ENCODE measurements around the gene ARMC9. TPM values are rescaled to one million over a fixed set of nuclear protein-coding genes. Genes with fewer than 3 reads are reported as not detected.

ARMC9 gene
- total RNA-seq, 2 donors from 2014 or later = 41.7 to 51.5 TPM

- Histone ChIP-seq H3K27ac (ENCODE audit: low read depth, low read length) (no peak overlapping the region), H3K27me3 (ENCODE audit: control insufficient read depth, insufficient read depth, low read length, poor library complexity, severe bottlenecking) (peaks cover 11% of the 10 kb centered on the region), H3K9ac (ENCODE audit: extremely low read depth, low read length, poor library complexity, severe bottlenecking) (no peak overlapping the region), H3K4me3 (ENCODE audit: low read length) (no peak overlapping the region), H3K4me1 (ENCODE audit: control insufficient read depth, insufficient read depth, low read length) (no peaks in the 10 kb centered on the region), H3K9me3 (ENCODE audit: control insufficient read depth, low read length) (no peaks in the 10 kb centered on the region), H3K36me3 (ENCODE audit: control insufficient read depth, insufficient read depth, low read length) (no peaks in the 10 kb centered on the region)
- Mint-ChIP-seq H3K4me3 (no peak overlapping the region), H3K9me3 (no peaks in the 10 kb centered on the region), H3K36me3 (ENCODE audit: low read depth) (peaks cover under 1% of the 10 kb centered on the region), H3K4me1 (peaks cover 18% of the 10 kb centered on the region), H3K27me3 (ENCODE audit: insufficient read depth) (no peaks in the 10 kb centered on the region), H3K27ac (no peak overlapping the region)
- 89 to 93% methylated on average over 9 to 14 of the region's 14 CpGs for WGBS, 2 experiments (ENCODE audit: insufficient coverage in 1 of 2, insufficient read length in 1 of 2)
- no peak for DNase-seq
- TF ChIP-seq, protein P1, sequence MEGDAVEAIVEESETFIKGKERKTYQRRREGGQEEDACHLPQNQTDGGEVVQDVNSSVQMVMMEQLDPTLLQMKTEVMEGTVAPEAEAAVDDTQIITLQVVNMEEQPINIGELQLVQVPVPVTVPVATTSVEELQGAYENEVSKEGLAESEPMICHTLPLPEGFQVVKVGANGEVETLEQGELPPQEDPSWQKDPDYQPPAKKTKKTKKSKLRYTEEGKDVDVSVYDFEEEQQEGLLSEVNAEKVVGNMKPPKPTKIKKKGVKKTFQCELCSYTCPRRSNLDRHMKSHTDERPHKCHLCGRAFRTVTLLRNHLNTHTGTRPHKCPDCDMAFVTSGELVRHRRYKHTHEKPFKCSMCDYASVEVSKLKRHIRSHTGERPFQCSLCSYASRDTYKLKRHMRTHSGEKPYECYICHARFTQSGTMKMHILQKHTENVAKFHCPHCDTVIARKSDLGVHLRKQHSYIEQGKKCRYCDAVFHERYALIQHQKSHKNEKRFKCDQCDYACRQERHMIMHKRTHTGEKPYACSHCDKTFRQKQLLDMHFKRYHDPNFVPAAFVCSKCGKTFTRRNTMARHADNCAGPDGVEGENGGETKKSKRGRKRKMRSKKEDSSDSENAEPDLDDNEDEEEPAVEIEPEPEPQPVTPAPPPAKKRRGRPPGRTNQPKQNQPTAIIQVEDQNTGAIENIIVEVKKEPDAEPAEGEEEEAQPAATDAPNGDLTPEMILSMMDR (conservative IDR thresholded peaks at IDR 0.05) = no peak
Observed at GRCh38 chr2:231392431-231393148, 194.2 kb downstream of the ARMC9 start.

DNA sequence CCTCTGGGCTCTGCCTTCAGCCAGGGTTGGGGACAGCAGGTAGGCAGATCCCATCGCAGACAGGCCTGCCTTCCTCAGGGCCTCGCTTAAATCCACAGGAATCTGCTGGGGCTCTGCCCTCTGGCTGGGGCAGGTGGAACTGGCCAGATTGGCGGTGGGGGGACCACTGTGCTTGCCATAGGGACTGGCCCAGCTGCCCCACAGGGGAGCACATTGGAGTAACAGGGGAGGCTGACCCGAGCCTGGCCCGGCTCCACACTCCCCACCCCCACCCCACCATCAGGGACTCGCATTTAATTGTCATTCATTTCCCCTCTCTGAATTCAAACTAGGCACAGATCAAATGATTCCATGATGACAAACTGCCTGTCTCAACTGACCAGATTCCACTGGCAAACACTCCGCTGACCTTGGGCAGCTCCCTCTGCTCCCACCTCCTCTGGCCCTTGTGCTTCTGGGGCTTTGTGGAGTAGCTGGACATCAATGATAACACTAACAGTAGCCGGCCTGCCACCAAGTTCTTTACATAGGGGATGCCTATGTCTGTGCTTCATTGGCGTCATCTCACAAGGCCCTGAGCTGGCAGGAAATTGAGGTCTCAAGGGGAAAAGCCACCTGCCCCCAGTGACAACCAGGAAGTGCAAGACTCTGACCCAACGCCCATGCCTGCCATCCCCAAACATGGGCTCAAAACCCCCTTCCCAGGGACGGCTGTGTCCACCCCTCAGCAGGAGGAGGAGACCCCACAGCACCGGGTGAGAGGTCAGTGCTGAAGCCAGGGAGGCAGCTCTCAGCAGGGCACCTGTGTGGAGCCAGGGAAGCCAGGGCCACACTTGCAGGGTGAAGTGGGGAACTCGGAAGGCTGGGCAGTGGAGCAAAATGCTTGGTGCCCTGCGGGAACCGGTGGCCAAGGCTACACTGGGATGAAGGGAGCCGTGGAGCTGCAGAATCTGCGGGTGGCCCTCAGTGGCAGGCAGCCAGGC lies 195.0 kb downstream of the ARMC9 start:
- peaks cover 6% of the 10 kb centered on the region for H3K36me3 Mint-ChIP-seq (ENCODE audit: low read depth)
- TF ChIP-seq, protein P1 (conservative IDR thresholded peaks at IDR 0.05) = peak; percentile 82
- Histone ChIP-seq H3K9me3 (ENCODE audit: control insufficient read depth, low read length) (no peaks in the 10 kb centered on the region), H3K4me3 (ENCODE audit: low read length) (no peak overlapping the region), H3K27me3 (ENCODE audit: control insufficient read depth, insufficient read depth, low read length, poor library complexity, severe bottlenecking) (peaks cover 11% of the 10 kb centered on the region), H3K9ac (ENCODE audit: extremely low read depth, low read length, poor library complexity, severe bottlenecking) (no peak overlapping the region), H3K36me3 (ENCODE audit: control insufficient read depth, insufficient read depth, low read length) (no peaks in the 10 kb centered on the region), H3K4me1 (ENCODE audit: control insufficient read depth, insufficient read depth, low read length) (no peaks in the 10 kb centered on the region), H3K27ac (ENCODE audit: low read depth, low read length) (no peak overlapping the region)
- no peak overlapping the region for H3K27ac Mint-ChIP-seq
- DNase-seq = peak; percentile 89
- 81 to 91% methylated on average over 12 to 17 of the region's 17 CpGs for WGBS, 2 experiments (ENCODE audit: insufficient coverage in 1 of 2, insufficient read length in 1 of 2)
- H3K4me1 Mint-ChIP-seq = peaks cover 18% of the 10 kb centered on the region
- no peaks in the 10 kb centered on the region for H3K27me3 Mint-ChIP-seq (ENCODE audit: insufficient read depth)
- no peaks in the 10 kb centered on the region for H3K9me3 Mint-ChIP-seq
- H3K4me3 Mint-ChIP-seq = no peak overlapping the region

GRCh38 chr2:231394211-231395141 lies 196.0 kb downstream of the ARMC9 start:
- WGBS, 2 experiments (ENCODE audit: insufficient coverage in 1 of 2, insufficient read length in 1 of 2) = 70 to 83% methylated on average over 13 of the region's 13 CpGs
- peak; percentile 92 for DNase-seq
- Histone ChIP-seq H3K4me1 (ENCODE audit: control insufficient read depth, insufficient read depth, low read length) (no peaks in the 10 kb centered on the region), H3K9ac (ENCODE audit: extremely low read depth, low read length, poor library complexity, severe bottlenecking) (no peak overlapping the region), H3K27ac (ENCODE audit: low read depth, low read length) (no peak overlapping the region), H3K27me3 (ENCODE audit: control insufficient read depth, insufficient read depth, low read length, poor library complexity, severe bottlenecking) (peaks cover 11% of the 10 kb centered on the region), H3K9me3 (ENCODE audit: control insufficient read depth, low read length) (no peaks in the 10 kb centered on the region), H3K4me3 (ENCODE audit: low read length) (peak overlapping the region; percentile 65), H3K36me3 (ENCODE audit: control insufficient read depth, insufficient read depth, low read length) (no peaks in the 10 kb centered on the region)
- Mint-ChIP-seq H3K27ac (peak overlapping the region; percentile 64), H3K4me3 (peak overlapping the region; percentile 63), H3K4me1 (peaks cover 18% of the 10 kb centered on the region), H3K27me3 (ENCODE audit: insufficient read depth) (no peaks in the 10 kb centered on the region), H3K9me3 (no peaks in the 10 kb centered on the region), H3K36me3 (ENCODE audit: low read depth) (peaks cover 7% of the 10 kb centered on the region)
- TF ChIP-seq, protein P1 (conservative IDR thresholded peaks at IDR 0.05) = peak; percentile 80
